HG03135 (cell line): Measurements from ENCODE around the gene MCCC2.
"Not testable (repeated sequence)": the region's sequence is repeated elsewhere in the genome, so short reads cannot be mapped to it uniquely, and the experiment has no call there.

Source experiments
- ATAC-seq: cut with Tn5 transposase; IDR thresholded peaks from one replicate; pipeline ENCODE4 v1.9.1; 2021; ENCODE audit warnings: mild to moderate bottlenecking, moderate library complexity; ENCODE audit not compliant: unreplicated experiment

Gene MCCC2

DNA sequence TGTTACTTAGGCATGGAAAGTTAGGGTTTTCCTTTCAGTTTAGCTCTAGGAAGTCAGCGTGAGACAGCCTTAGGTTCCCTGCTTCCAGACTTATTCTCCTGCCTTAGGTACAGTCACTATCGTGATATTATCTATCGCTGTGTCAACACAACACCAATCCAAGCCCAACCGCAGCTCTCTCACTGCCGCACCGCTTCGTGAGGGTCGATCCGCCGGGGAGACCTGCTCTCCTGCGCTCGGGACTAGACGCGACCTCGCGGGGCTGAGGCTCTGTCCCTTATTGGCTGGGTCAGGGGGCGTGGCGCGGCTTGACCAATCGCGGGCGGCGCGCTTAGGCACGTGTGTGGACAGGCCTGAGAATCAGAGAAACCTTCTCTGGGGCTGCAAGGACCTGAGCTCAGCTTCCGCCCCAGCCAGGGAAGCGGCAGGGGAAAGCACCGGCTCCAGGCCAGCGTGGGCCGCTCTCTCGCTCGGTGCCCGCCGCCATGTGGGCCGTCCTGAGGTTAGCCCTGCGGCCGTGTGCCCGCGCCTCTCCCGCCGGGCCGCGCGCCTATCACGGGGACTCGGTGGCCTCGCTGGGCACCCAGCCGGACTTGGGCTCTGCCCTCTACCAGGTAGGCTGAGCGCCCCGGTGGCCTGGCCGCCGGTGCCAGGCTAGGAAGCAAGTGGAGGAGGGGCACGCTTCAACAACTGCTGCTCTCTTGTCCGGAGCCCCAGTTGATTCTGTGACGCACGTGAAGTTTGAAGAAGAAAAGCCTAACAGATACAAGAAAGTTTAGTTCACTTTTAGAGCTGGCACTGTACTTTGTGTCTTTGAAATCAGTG lies at the start of gene MCCC2:
TSS of gene MCCC2 (plus strand) at position 400 of the 825 bp plus-strand sequence. CDS start at position 486, 86 bp downstream.
- peak; percentile 98 for ATAC-seq

GRCh38 chr5:71537687-71538086 lies 49.5 kb upstream of the MCCC2 start:
- ATAC-seq, result no peak

DNA sequence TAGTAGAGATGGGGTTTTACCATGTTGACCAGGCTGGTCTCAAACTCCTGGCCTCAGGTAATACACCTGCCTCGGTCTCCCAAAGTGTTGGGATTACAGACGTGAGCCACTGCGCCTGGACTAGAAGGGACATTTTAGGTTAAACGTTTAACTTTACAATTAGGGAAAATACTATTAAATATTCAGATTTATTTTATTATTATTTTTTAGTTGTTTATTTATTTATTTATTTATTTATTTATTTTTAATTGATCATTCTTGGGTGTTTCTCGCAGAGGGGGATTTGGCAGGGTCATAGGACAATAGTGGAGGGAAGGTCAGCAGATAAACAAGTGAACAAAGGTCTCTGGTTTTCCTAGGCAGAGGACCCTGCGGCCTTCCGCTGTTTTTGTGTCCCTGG lies 36.3 kb upstream of the MCCC2 start:
- ATAC-seq, result not testable (repeated sequence)

- ATAC-seq, result not testable (repeated sequence)
Measured at GRCh38 chr5:71551582-71551981, 35.6 kb upstream of the MCCC2 start.

GRCh38 chr5:71552026-71552749 lies 35.0 kb upstream of the MCCC2 start:
- not testable (repeated sequence) for ATAC-seq

- ATAC-seq, result no peak
Measured at GRCh38 chr5:71563161-71563560, 24.0 kb upstream of the MCCC2 start.

DNA sequence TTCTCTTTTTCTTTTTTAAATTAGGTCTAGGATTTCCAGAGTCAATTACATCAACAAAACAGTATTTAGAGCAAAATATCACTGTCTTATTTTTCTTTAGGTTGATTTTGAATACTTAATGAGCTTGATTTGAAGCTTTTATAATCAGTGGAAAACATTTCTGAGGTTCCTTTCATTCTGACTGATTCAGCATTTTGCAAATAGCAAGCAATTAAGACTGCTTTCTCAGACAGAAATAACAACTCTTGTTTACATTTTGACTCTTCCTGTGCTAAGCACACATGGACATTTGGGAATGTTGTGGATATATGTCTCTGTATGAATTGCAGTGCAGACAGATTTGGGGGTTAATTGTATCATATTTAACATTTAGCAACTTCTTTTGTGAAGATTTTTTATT lies 22.2 kb upstream of the MCCC2 start:
- no peak for ATAC-seq

GRCh38 chr5:71569748-71570509 lies 17.2 kb upstream of the MCCC2 start:
- ATAC-seq, result no peak

DNA sequence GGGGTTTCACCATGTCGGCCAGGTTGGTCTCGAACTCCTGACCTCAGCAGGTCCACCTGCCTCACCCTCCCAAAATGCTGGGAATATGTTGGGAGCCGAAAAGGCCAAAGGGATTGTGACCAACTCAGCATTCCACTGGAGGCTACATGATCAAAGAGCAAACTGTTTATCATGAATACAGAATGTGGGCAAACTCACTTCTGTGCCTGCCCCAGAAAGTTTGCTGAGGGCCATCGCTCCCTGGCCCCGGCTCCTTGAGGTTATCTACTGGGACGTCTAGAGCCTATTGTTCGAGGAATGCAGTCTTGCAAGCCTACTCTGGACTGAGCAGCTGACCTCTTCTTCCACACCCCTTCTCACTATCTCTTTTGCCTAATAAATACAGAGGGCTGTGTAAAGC lies 15.3 kb upstream of the MCCC2 start:
- ATAC-seq, result not testable (repeated sequence)

DNA sequence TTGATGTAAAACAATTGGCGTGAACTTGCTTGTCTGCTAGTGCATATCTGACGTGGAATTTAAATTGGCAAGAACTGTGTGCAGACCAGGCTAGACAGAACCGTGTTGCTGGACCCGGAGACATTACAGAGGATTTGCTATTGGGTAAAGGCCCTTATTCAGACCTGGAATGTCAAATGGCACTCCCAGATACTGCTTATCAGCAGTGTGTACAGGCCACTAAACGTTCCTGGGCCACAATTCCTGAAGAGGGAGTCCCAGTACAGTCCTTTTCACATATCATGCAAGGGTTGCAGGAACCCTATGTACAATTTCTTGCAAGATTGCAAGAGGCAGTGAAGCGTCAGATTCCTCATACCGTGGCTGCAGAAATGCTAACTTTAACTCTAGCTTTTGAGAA lies 13.5 kb upstream of the MCCC2 start:
- no peak for ATAC-seq

DNA sequence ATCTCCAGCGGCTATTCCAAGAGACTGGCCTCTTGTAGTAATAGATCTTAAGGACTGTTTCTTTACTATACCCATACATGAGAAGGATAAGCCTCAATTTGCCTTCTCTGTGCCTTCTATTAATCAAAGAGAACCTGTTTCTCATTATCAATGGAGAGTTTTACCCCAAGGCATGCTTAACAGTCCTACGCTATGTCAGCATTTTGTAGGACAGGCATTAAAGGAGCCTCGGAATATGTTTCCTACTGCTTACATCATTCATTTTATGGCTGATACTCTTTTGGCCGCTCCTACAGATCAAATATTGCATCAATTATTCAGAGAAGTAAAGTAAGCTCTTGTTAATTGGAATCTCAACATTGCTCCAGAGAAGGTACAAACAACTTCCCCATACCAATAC lies 11.6 kb upstream of the MCCC2 start:
- ATAC-seq, result not testable (repeated sequence)

DNA sequence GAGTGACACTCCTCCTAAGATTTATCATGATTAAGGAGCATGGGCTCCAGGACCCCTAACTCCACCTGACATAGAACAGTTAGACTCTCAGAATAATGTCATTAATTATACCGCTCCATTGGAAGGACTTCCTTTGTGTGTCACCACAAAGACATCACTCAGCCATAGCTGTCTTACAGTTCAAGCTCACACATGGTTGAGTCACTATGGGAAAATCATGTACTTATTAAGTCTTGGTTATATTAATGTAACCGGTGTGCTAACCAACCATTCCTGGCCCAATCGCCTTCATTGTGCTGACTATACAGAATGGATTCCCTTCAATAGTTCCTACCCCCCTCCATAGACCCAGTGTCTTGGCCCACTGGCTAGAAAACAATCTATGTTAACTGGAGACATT lies 10.9 kb upstream of the MCCC2 start:
- no peak for ATAC-seq

- ATAC-seq, result not testable (repeated sequence)
Measured at GRCh38 chr5:71577839-71578238, 9.3 kb upstream of the MCCC2 start.

DNA sequence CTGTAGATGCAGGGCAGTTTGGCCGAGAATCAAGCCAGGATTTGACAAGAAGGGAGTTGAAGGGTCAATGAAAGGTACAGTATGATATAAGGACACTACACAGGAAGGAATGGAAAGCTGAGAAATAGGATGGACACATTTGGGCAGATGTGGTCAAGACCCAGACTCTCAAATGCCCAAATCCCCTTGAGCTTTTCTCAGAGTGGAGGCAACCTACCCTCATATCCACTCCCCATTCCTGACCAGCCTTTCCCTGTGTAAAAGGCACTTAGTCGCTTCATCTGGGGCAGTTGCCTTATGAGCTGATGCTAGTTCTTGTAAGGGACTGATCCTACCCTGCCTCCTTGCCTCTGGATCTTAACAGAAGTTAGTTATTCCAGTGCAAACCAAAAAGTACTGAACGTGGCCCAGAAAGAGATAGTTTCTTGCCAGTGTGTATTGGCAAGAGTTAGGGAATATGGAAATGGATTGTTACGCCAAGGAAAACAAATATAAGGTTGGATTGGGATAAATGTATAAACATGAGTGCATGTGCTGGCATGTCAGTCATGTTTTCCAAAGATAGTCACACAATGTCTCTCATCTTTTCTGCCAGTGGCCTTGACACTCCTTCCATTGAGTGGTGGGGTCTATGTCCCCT lies 4.1 kb upstream of the MCCC2 start:
- no peak for ATAC-seq

DNA sequence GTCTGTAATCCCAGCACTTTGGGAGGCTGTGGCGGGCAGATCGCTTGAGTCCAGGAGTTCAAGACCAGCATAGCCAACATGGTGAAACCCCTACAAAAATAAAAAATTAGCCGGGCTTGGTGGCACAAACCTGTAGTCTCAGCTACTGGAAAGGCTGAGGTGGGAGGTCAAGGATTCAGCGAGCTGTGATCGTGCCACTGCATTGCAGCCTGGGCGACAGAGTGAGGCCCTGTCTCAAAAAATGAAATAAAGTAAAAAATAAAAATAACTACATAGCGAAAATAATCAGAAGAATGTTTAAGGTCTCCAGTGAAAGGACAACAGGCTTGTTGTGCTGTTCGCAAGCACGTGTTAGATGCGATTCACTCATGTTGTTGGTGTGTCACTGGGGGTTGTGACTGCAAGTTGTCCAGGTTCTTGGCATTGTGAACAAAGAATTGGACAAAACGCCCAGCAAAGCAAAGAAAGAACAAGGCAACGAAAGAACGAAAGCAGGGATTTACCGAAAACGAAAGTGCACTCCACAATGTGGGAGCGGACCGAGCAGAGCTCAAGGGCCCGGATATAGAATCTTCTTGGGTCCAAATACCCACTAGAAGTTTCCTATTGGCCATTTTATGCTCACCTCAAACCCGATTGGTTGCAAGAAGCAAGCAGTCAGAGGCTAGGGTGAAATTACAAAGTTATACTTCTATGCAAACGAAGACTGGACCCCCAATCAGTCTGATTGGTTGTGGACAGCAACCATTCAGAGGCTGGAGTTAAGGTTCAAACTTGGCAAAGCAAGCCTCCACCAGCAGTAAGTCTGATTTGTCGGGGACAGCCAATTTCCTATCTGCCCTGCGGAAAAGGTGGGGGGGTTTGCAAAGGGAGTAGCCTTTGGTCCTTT lies 844 bp upstream of the MCCC2 start:
- peak; percentile 6 for ATAC-seq

GRCh38 chr5:71587766-71588532 lies 809 bp downstream of the MCCC2 start:
- peak; percentile 9 for ATAC-seq

- no peak for ATAC-seq
Measured at GRCh38 chr5:71588533-71588885, 1.4 kb downstream of the MCCC2 start.

- no peak for ATAC-seq
Measured at GRCh38 chr5:71589903-71590302, 2.8 kb downstream of the MCCC2 start.

DNA sequence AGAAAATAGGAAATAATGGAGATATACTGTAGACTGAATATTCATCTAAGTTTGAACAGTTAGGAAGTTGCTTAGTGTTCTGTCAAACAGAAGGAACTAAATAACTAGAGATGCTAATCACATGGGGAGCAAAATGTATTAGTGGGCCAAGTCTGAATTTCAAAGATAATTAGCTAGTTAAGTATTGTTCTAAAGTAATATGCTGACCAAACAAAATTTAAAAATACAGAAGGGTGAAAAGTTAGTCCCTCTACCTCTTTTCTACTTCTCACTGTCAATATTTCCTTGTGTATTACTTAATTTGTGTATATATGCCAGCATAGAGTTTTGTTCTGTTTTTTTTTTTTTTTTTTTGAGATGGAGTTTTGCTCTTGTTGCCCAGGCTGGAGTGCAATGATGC lies 4.0 kb downstream of the MCCC2 start:
- ATAC-seq, result no peak
